Measurements from ENCODE around the gene HHIP. TPM values are rescaled to one million over a fixed set of nuclear protein-coding genes. Genes with fewer than 3 reads are reported as not detected.

Gene HHIP
- total and polyA plus RNA-seq, 4 donors, result 3.3 to 14.0 (median 6.6) TPM

GRCh38 chr4:144712775-144713174 lies 66.8 kb downstream of the HHIP start:
- no peak for DNase-seq (ENCODE audit: low spot score)
- TF ChIP-seq RXRA (IDR thresholded peaks at IDR 0.05), result no peak
- no peak for TF ChIP-seq REST (IDR thresholded peaks at IDR 0.05)
- TF ChIP-seq CTCF (IDR thresholded peaks at IDR 0.05; ENCODE audit: low read depth, low read length, missing input control), result no peak
- no peak for TF ChIP-seq FOXA1 (IDR thresholded peaks at IDR 0.05)
- TF ChIP-seq SP1 (IDR thresholded peaks at IDR 0.05), result no peak
- no peak for TF ChIP-seq RAD21 (IDR thresholded peaks at IDR 0.05)
- no peak overlapping the region for H3K9ac ChIP-seq (ENCODE audit: low read depth in 1 of 2, low read length in 2 of 2)

GRCh38 chr4:144714166-144714565 lies 68.2 kb downstream of the HHIP start:
- no peak overlapping the region for H3K9ac ChIP-seq (ENCODE audit: low read depth in 1 of 2, low read length in 2 of 2)
- no peaks in the 10 kb centered on the region for H3K36me3 ChIP-seq (ENCODE audit: control insufficient read depth in 4 of 4, insufficient read depth in 3 of 4, low read depth in 1 of 4, low read length in 3 of 4)
- no peaks in the 10 kb centered on the region for H3K9me3 ChIP-seq (ENCODE audit: control insufficient read depth in 4 of 4, low read length in 3 of 4)
- no peak for TF ChIP-seq JUND (IDR thresholded peaks at IDR 0.05)
- no peak for TF ChIP-seq NR2F2 (IDR thresholded peaks at IDR 0.05)
- TF ChIP-seq ATF3 (IDR thresholded peaks at IDR 0.05), result no peak
- H3K4me3 ChIP-seq (ENCODE audit: low read depth in 1 of 3, low read length in 3 of 3), result no peak overlapping the region
- no peak for DNase-seq (ENCODE audit: low spot score)
- H3K27ac ChIP-seq (ENCODE audit: low read depth in 1 of 2, low read length in 2 of 2), result no peak overlapping the region
- 95% methylated on average over 3 of the region's 3 CpGs for WGBS
- H3K4me1 ChIP-seq (ENCODE audit: control insufficient read depth in 4 of 4, insufficient read depth in 4 of 4, low read length in 3 of 4), result no peaks in the 10 kb centered on the region
- H3K27me3 ChIP-seq (ENCODE audit: control insufficient read depth in 4 of 4, insufficient read depth in 4 of 4, low read length in 3 of 4), result no peaks in the 10 kb centered on the region

More at GRCh38 chr4:144712775-144713174, 66.8 kb downstream of the HHIP start:
- H3K4me1 ChIP-seq (ENCODE audit: control insufficient read depth in 4 of 4, insufficient read depth in 4 of 4, low read length in 3 of 4), result no peaks in the 10 kb centered on the region
- H3K4me3 ChIP-seq (ENCODE audit: low read depth in 1 of 3, low read length in 3 of 3), result no peak overlapping the region
- H3K27ac ChIP-seq (ENCODE audit: low read depth in 1 of 2, low read length in 2 of 2), result no peak overlapping the region
- H3K36me3 ChIP-seq (ENCODE audit: control insufficient read depth in 4 of 4, insufficient read depth in 3 of 4, low read depth in 1 of 4, low read length in 3 of 4), result no peaks in the 10 kb centered on the region
- 77% methylated on average over 3 of the region's 3 CpGs for WGBS
- H3K9me3 ChIP-seq (ENCODE audit: control insufficient read depth in 4 of 4, low read length in 3 of 4), result no peaks in the 10 kb centered on the region
- H3K27me3 ChIP-seq (ENCODE audit: control insufficient read depth in 4 of 4, insufficient read depth in 4 of 4, low read length in 3 of 4), result no peaks in the 10 kb centered on the region

GRCh38 chr4:144715230-144715629 lies 69.3 kb downstream of the HHIP start:
- WGBS, result 89% methylated on average over 2 of the region's 2 CpGs
- Histone ChIP-seq H3K36me3 (ENCODE audit: control insufficient read depth in 4 of 4, insufficient read depth in 3 of 4, low read depth in 1 of 4, low read length in 3 of 4) (no peaks in the 10 kb centered on the region), H3K9me3 (ENCODE audit: control insufficient read depth in 4 of 4, low read length in 3 of 4) (no peaks in the 10 kb centered on the region), H3K4me3 (ENCODE audit: low read depth in 1 of 3, low read length in 3 of 3) (no peak overlapping the region), H3K27ac (ENCODE audit: low read depth in 1 of 2, low read length in 2 of 2) (no peak overlapping the region), H3K9ac (ENCODE audit: low read depth in 1 of 2, low read length in 2 of 2) (no peak overlapping the region), H3K27me3 (ENCODE audit: control insufficient read depth in 4 of 4, insufficient read depth in 4 of 4, low read length in 3 of 4) (no peaks in the 10 kb centered on the region), H3K4me1 (ENCODE audit: control insufficient read depth in 4 of 4, insufficient read depth in 4 of 4, low read length in 3 of 4) (no peaks in the 10 kb centered on the region)
- no peak for TF ChIP-seq TAF1 (conservative IDR thresholded peaks at IDR 0.05)
- DNase-seq (ENCODE audit: low spot score), result no peak
